IMR-90 (cell line): ENCODE results near the gene PTPRG. TPM values are rescaled to one million over a fixed set of nuclear protein-coding genes. Genes with fewer than 3 reads are reported as not detected.

Experiments
- ATAC-seq: fragments of 200-7000 bp; cut with Tn5 transposase; 2 replicates; pipeline ENCODE4 v1.9.1; 2020; ENCODE audit warnings: low read depth, mild to moderate bottlenecking, moderate library complexity
- BruUV-seq: library from RNA; stranded (reverse); fragments of 400-500 nt; replicated peaks from 2 replicates; lab custom pipeline; 2021; lab: Mats Ljungman, UMichigan
- CTCF ChIA-PET: fragments of 300-600 bp; formaldehyde crosslinking; extraction: SDS; loops from one replicate; lab custom pipeline; 2021; ENCODE audit warnings: antibody characterized with exemption; lab: Yijun Ruan, JAX
- POLR2A ChIA-PET: fragments of 300-600 bp; sonication (Branson Sonifier 250); formaldehyde crosslinking; loops from one replicate; lab custom pipeline; 2022; ENCODE audit warnings: antibody characterized with exemption; ENCODE audit not compliant: unreplicated experiment; lab: Charles Lee
- DNase-seq: peaks from one replicate; pipeline ENCODE4 v3.0.0; 2013
- H2AFZ ChIP-seq: replicated peaks from 2 replicates; pipeline ENCODE3; 2013; ENCODE audit warnings: low read length, mild to moderate bottlenecking; ENCODE audit not compliant: poor library complexity
- H2AK5ac ChIP-seq: 2 replicates; pipeline ENCODE4 v1.6.1; 2013; ENCODE audit warnings: low read depth, low read length, inconsistent platforms
- H2AK9ac ChIP-seq: replicated peaks from 2 replicates; pipeline ENCODE3; 2013; ENCODE audit warnings: mild to moderate bottlenecking, low read depth, low read length, moderate library complexity; ENCODE audit not compliant: poor library complexity
- H2BK120ac ChIP-seq: 2 replicates; pipeline ENCODE4 v1.6.1; 2013; ENCODE audit warnings: low read depth, low read length, inconsistent platforms
- H2BK15ac ChIP-seq: 3 replicates; pipeline ENCODE4 v1.6.1; 2013; ENCODE audit warnings: low read depth, low read length, inconsistent platforms
- H2BK20ac ChIP-seq: 2 replicates; pipeline ENCODE4 v1.6.1; 2013; ENCODE audit warnings: low read depth, mild to moderate bottlenecking, inconsistent platforms, low read length, moderate library complexity
- H2BK5ac ChIP-seq: 2 replicates; pipeline ENCODE4 v1.6.1; 2013; ENCODE audit warnings: mild to moderate bottlenecking, low read depth, low read length, inconsistent platforms; ENCODE audit not compliant: poor library complexity, severe bottlenecking
- H3K14ac ChIP-seq: replicated peaks from 2 replicates; pipeline ENCODE4 v1.6.1; 2013; ENCODE audit warnings: low read depth, low read length, inconsistent platforms
- H3K18ac ChIP-seq: 2 replicates; pipeline ENCODE4 v1.6.1; 2013; ENCODE audit warnings: low read depth, low read length, control low read depth
- H3K23ac ChIP-seq: 2 replicates; pipeline ENCODE4 v1.6.1; 2013; ENCODE audit warnings: low read depth, low read length, inconsistent platforms
- H3K27ac ChIP-seq: 2 replicates; pipeline ENCODE4 v1.5.1; 2013; ENCODE audit warnings: mild to moderate bottlenecking, control low read depth, low read length; ENCODE audit not compliant: insufficient read depth
- H3K27me3 ChIP-seq: 2 replicates; pipeline ENCODE4 v1.6.1; 2013; ENCODE audit warnings: low read length; ENCODE audit not compliant: control insufficient read depth, insufficient read depth
- H3K36me3 ChIP-seq: 2 replicates; pipeline ENCODE4 v1.6.1; 2013; ENCODE audit warnings: low read length, mixed read lengths; ENCODE audit not compliant: control insufficient read depth, insufficient read depth
- H3K4ac ChIP-seq: 2 replicates; pipeline ENCODE4 v1.6.1; 2013; ENCODE audit warnings: low read depth, low read length, inconsistent platforms
- H3K4me1 ChIP-seq: 2 replicates; pipeline ENCODE4 v1.6.1; 2013; ENCODE audit warnings: low read length, mixed read lengths; ENCODE audit not compliant: control insufficient read depth, insufficient read depth
- H3K4me2 ChIP-seq: 2 replicates; pipeline ENCODE4 v1.6.1; 2013; ENCODE audit warnings: low read depth, mild to moderate bottlenecking, control low read depth, low read length, moderate library complexity
- H3K4me3 ChIP-seq: 2 replicates; pipeline ENCODE4 v1.5.1; 2013; ENCODE audit warnings: low read depth, mild to moderate bottlenecking, control low read depth, low read length, moderate library complexity; ENCODE audit not compliant: insufficient read depth
- H3K56ac ChIP-seq: 2 replicates; pipeline ENCODE4 v1.6.1; 2013; ENCODE audit warnings: low read length, inconsistent platforms; ENCODE audit not compliant: insufficient read depth; ENCODE audit errors: extremely low read depth
- H3K79me1 ChIP-seq, 2 experiments: 2 replicates each; pipeline ENCODE4 v1.6.1; 2013; ENCODE audit warnings: low read length in 2 of 2, inconsistent platforms in 1 of 2, low read depth in 1 of 2
- H3K9ac ChIP-seq: 2 replicates; pipeline ENCODE4 v1.6.1; 2013; ENCODE audit warnings: low read depth, low read length, control low read depth
- H3K9me1 ChIP-seq: 2 replicates; pipeline ENCODE4 v1.6.1; 2013; ENCODE audit warnings: low read length, inconsistent platforms; ENCODE audit not compliant: insufficient read depth
- H3K9me3 ChIP-seq: 2 replicates; pipeline ENCODE4 v1.6.1; 2013; ENCODE audit warnings: low read length; ENCODE audit not compliant: control insufficient read depth, insufficient read depth
- H4K20me1 ChIP-seq: 2 replicates; pipeline ENCODE4 v1.6.1; 2013; ENCODE audit warnings: low read length, inconsistent platforms; ENCODE audit not compliant: insufficient read depth
- H4K5ac ChIP-seq: 2 replicates; pipeline ENCODE4 v1.6.1; 2013; ENCODE audit warnings: mild to moderate bottlenecking, low read depth, low read length, control low read depth
- H4K8ac ChIP-seq, 2 experiments: 2 replicates each; pipeline ENCODE4 v1.6.1; 2013; ENCODE audit warnings: low read depth in 2 of 2, low read length in 2 of 2, control low read depth in 1 of 2, inconsistent platforms in 1 of 2
- H4K91ac ChIP-seq: 2 replicates; pipeline ENCODE4 v1.6.1; 2013; ENCODE audit warnings: low read depth, low read length, inconsistent platforms; ENCODE audit not compliant: insufficient read depth
- BHLHE40 ChIP-seq: fragments of 150-350 bp; IDR thresholded peaks from 2 replicates; pipeline ENCODE4 v1.6.1; 2016; ENCODE audit warnings: mild to moderate bottlenecking, low read depth, low read length
- CEBPB ChIP-seq: IDR thresholded peaks from 2 replicates; pipeline ENCODE4 v1.6.1; 2012; ENCODE audit warnings: low read depth, low read length, improper control_type of control experiment
- CHD1 ChIP-seq: IDR thresholded peaks from 2 replicates; pipeline ENCODE4 v1.6.1; 2012; ENCODE audit warnings: low read depth, low read length, improper control_type of control experiment
- CTCF ChIP-seq: conservative IDR thresholded peaks from 2 replicates; pipeline ENCODE4 v1.5.1; 2012; ENCODE audit warnings: mild to moderate bottlenecking, low read depth, low read length, improper control_type of control experiment
- ELK1 ChIP-seq: fragments of 150-350 bp; IDR thresholded peaks from 2 replicates; pipeline ENCODE4 v1.6.1; 2016; ENCODE audit warnings: low read depth, mild to moderate bottlenecking, low read length, moderate library complexity, borderline replicate concordance
- FOS ChIP-seq: fragments of 150-350 bp; IDR thresholded peaks from 2 replicates; pipeline ENCODE4 v1.6.1; 2016; ENCODE audit warnings: low read depth, low read length
- MAZ ChIP-seq: IDR thresholded peaks from 2 replicates; pipeline ENCODE4 v1.6.1; 2012; ENCODE audit warnings: low read depth, mild to moderate bottlenecking, low read length, improper control_type of control experiment, moderate library complexity, borderline replicate concordance
- MXI1 ChIP-seq: IDR thresholded peaks from 2 replicates; pipeline ENCODE4 v1.6.1; 2012; ENCODE audit warnings: low read depth, mild to moderate bottlenecking, low read length, moderate library complexity, borderline replicate concordance
- NFE2L2 ChIP-seq: fragments of 150-350 bp; IDR thresholded peaks from 2 replicates; pipeline ENCODE4 v1.6.1; 2016; ENCODE audit warnings: low read depth, mild to moderate bottlenecking, low read length
- POLR2A ChIP-seq: IDR thresholded peaks from 2 replicates; pipeline ENCODE4 v1.6.1; 2012; ENCODE audit warnings: mild to moderate bottlenecking, low read depth, low read length
- RAD21 ChIP-seq: IDR thresholded peaks from 2 replicates; pipeline ENCODE4 v1.6.1; 2012; ENCODE audit warnings: low read length, improper control_type of control experiment
- RCOR1 ChIP-seq: IDR thresholded peaks from 2 replicates; pipeline ENCODE4 v1.6.1; 2012; ENCODE audit warnings: mild to moderate bottlenecking, low read length, improper control_type of control experiment; ENCODE audit not compliant: insufficient replicate concordance
- RFX5 ChIP-seq: IDR thresholded peaks from 2 replicates; pipeline ENCODE4 v1.8.0; 2012; ENCODE audit warnings: low read depth, mild to moderate bottlenecking, low read length, moderate library complexity
- SMC3 ChIP-seq: fragments of 150-350 bp; IDR thresholded peaks from 2 replicates; pipeline ENCODE4 v1.6.1; 2016; ENCODE audit warnings: low read depth, mild to moderate bottlenecking, antibody characterized with exemption, low read length, moderate library complexity
- WGBS, 2 experiments: methylation state at CpG; one replicate each; pipeline versions ENCODE4 v1.1.5 to v1.1.7; 2013; ENCODE audit warnings: missing lambda C conversion rate in 2 of 2; ENCODE audit not compliant: insufficient read length in 1 of 2; ENCODE audit errors: extremely low coverage in 2 of 2; 5-methylcytosine and 5-hydroxymethylcytosine counted together
- dilution Hi-C: fragments of 300-500 bp; cut with HindIII; formaldehyde crosslinking; loops from one replicate; pipeline ENCODE4 v1.14.3; 2018; ENCODE audit warnings: low sequenced_read_pairs; ENCODE audit not compliant: unreplicated experiment
- in situ Hi-C: fragments of 300-500 bp; cut with MboI; formaldehyde crosslinking; loops from 3 replicates; pipeline ENCODE4 v1.14.3; 2019; ENCODE audit warnings: low sequenced_read_pairs, inconsistent platforms, mixed read lengths
- intact Hi-C: fragments of 100-400 bp; cut with micrococcal nuclease; formaldehyde crosslinking; loops from 2 replicates; pipeline ENCODE4 v1.10.0; 2022
- polyA plus RNA-seq, 3 experiments: library from polyadenylated mRNA; depleted of rRNA; stranded (reverse); fragments of >200 nt; gene quantifications; 2 replicates each; pipeline ENCODE4 v1.2.3, GENCODE V29; 2012; ENCODE audit warnings: low replicate concordance in 1 of 3
- total RNA-seq: library from RNA; depleted of rRNA; stranded (reverse); fragments of >200 nt; gene quantifications from 2 replicates; pipeline ENCODE4 v1.2.3, GENCODE V29; 2012
- TF ChIP-seq, protein P1 (sequence below): fragments of 150-350 bp; IDR thresholded peaks from 2 replicates; pipeline ENCODE4 v1.6.1; 2017; ENCODE audit warnings: mild to moderate bottlenecking, antibody characterized with exemption, low read length, low read depth

The PTPRG gene
- total and polyA plus RNA-seq, 2 of the 4 experiments (the other 2 are of a cell fraction): 7.7 to 31.0 TPM

DNA sequence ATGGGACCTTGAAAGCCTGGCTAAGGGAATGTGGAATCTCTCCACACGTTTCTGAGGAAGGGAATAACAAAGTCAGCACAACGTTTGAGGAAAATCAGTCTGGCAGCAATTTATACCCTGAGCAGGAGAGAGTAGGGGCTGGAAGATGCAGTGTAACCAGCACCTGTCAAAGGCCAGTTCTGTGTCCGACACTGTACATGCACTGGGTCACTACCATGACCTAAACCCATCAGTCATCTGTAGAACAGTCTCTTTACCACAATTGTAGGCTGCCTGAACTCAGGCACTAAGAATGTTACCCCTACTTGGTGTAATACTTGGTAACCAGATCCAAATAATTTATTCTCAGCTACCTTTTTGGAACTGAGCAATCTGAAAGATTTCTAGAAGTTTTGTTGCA lies 698.6 kb downstream of the PTPRG start:
- H3K4me3 ChIP-seq: no peak overlapping the region
- in situ Hi-C loops: no loop called here

More for the DNA sequence above, 698.6 kb downstream of the PTPRG start:
- H2AK9ac ChIP-seq: no peak overlapping the region
- no peak overlapping the region for H3K4ac ChIP-seq
- no peak overlapping the region for H2BK120ac ChIP-seq
- no peaks in the 10 kb centered on the region for H3K9me3 ChIP-seq
- H3K79me1 ChIP-seq: no peaks in the 10 kb centered on the region
- H3K36me3 ChIP-seq: peaks cover 4% of the 10 kb centered on the region; the same call in 1 of the 2 replicates
- no peaks in the 10 kb centered on the region for H3K27me3 ChIP-seq
- H4K5ac ChIP-seq: no peak overlapping the region
- DNase-seq (no peak), ATAC-seq (no peak)
- dilution Hi-C loops (no loop called here), intact Hi-C loops (no loop called here)
- H2BK15ac ChIP-seq: no peak overlapping the region
- H4K20me1 ChIP-seq: no peaks in the 10 kb centered on the region
- no peak overlapping the region for H2AK5ac ChIP-seq
- H3K9ac ChIP-seq: no peak overlapping the region
- H2BK5ac ChIP-seq: no peak overlapping the region
- TF ChIP-seq CEBPB (no peak), CTCF (no peak), MXI1 (no peak), RFX5 (no peak), SMC3 (no peak), RCOR1 (no peak), MAZ (no peak), CHD1 (no peak), RAD21 (no peak), FOS (no peak), POLR2A (no peak), ELK1 (no peak), NFE2L2 (no peak), BHLHE40 (no peak)
- TF ChIP-seq, protein P1, sequence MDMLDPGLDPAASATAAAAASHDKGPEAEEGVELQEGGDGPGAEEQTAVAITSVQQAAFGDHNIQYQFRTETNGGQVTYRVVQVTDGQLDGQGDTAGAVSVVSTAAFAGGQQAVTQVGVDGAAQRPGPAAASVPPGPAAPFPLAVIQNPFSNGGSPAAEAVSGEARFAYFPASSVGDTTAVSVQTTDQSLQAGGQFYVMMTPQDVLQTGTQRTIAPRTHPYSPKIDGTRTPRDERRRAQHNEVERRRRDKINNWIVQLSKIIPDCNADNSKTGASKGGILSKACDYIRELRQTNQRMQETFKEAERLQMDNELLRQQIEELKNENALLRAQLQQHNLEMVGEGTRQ: no peak
- no peak overlapping the region for H2BK20ac ChIP-seq
- BruUV-seq: no TSS peak
- H3K4me2 ChIP-seq: no peak overlapping the region
- H3K56ac ChIP-seq: no peak overlapping the region
- H2AFZ ChIP-seq: no peak overlapping the region
- no peak overlapping the region for H4K8ac ChIP-seq
- 70% methylated on average over 2 of the region's 3 CpGs; no CpG with 5 or more reads in 1 of the 2 experiments for WGBS, 2 experiments
- H4K91ac ChIP-seq: no peak overlapping the region
- H3K18ac ChIP-seq: no peak overlapping the region
- CTCF ChIA-PET: no interaction called here
- no peak overlapping the region for H3K27ac ChIP-seq
- H3K9me1 ChIP-seq: peaks cover 2% of the 10 kb centered on the region; the same call in 1 of the 2 replicates
- POLR2A ChIA-PET: no interaction called here
- H3K23ac ChIP-seq: no peak overlapping the region
- no peak overlapping the region for H3K14ac ChIP-seq
- no peaks in the 10 kb centered on the region for H3K4me1 ChIP-seq
